Measurements from ENCODE around the gene LAMA3.
A peak's percentile ranks its signal among the peaks of the same experiment; 100 is the strongest.

LAMA3 gene

DNA sequence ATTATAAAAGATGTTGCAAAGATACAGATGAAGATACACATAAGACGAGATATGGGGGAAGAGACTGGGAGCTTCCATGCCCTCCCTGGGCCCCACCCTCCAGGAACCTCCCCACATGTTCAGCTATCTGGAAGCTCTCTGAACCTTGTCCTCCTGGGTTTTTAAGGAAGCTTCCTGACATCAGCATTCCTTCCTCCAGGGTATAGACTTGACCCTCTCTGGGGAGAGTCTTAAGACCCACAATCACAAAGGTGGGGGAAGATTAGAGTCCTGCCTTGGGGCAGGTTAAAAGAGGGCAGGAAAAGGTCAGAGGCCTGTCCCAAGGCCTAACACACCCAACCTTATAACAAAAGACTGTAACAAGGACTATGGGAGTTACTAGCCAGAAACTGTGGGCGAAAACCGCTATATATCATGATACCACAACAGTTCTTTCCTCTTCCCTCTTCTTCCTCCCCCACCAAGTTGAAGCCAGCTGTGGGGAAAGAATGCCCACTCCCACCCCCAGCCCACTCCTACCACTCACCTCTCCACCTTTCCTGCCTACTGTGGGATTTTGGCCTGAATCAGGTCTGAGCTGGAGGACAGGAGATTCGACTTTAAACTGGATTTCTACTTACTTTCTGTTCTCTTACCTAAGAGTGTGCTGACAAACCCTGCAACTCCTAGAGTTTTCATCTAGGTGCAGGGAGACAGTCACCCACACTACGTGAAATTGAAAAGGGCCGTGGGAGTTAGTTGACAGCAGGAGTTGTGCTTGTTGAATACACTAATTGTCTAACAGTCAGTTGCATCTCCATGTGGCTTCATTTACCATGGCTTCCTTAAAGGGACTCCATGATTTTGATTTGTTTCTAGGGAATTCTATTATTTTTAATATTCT is 105.0 kb downstream of the LAMA3 start:
- no peak for DNase-seq

DNA sequence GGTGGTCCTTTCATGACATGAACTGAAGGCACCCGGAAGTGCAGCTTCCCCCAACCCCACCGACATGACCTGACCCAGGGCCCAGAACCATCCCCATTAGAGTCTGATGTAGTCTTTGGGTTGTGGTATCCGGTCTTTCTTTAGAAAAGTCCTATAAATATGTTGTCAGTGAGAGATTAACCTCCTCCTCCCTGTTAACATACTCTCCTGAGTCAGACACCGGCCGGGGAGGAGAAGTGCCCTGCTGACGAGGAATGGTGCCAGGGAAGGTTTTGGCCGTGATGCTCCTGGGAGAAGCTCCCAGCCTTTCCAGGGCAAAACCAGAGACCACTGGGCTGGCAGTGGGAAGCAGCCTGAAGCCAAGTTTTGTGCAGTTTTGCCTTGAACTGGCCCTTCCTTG is 109.0 kb downstream of the LAMA3 start:
- DNase-seq, result no peak

DNA sequence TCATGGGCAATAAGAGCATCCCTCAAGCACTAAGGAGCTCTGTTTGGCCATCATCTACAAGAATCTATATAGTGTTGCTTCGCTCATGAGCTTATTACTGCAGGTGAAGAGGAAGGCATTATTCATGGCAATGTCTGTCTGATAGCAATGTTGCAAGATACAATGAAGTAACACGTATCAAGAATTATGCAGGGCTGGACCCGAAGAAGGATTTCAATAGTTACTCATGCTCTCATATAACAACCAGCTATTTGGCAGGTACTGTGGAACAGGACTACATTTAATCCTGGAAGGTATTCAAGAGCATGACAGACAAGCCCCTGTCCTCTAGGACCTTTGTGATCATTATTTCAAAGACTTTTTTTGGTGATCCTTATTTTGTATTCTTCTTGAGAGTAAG is 109.6 kb downstream of the LAMA3 start:
- DNase-seq, result no peak

GRCh38 chr18:23799540-23799939 is 110.3 kb downstream of the LAMA3 start:
- no peak for DNase-seq

DNA sequence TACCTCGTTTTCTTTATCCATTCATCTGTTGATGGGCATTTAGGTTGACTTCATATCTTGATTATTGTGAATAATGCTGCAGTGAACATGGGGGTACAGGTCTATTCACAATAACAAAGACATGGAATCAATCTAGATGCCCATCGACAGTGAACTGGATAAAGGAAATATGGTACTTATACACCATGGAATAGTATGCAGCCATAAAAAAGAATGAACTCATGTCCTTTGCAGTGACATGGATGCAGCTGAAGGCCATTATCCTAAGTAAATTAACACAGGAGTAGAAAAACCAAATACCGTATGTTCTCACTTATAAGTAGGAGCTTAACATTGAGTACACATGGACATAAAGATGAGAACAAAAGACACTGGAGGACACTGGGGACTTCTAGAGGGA is 111.6 kb downstream of the LAMA3 start:
- DNase-seq, result no peak

DNA sequence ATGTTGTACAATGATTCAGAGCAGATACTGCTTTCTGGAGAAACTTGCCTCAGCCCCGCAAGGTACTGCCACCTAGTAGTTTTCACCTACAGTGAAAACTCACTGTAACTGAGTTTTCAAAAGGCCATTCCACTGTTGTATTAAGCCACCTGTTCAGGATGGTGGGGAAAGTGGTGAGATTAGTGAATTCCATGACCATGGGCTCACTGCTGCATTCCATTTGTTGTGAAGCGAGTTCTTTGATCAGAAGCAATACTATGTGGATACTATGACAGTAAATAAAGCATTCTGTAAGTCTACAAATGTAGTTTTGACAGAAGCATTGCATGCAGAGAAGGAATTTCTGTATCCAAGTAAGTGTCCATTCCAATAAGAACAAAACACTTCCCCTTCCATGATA is 113.6 kb downstream of the LAMA3 start:
- DNase-seq, result no peak

DNA sequence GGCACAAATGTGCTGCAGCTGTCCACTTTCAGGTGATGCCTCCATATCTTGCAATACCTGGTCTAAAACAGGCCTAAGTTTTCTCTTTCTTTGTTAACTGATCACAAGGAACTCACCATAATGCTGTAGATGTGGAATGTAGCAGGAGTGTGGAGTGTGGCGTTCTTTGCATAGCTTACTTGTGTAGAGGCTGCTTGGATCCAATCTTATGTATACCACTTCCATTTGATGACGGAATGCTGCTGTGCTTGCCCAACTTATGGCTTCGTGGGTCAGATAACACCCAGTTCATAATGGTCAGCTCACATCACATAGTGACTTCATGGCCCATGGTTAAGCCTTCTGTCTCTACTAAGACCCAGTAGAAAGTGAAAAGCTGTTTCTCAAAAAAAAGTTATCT is 114.5 kb downstream of the LAMA3 start:
- no peak for DNase-seq

DNA sequence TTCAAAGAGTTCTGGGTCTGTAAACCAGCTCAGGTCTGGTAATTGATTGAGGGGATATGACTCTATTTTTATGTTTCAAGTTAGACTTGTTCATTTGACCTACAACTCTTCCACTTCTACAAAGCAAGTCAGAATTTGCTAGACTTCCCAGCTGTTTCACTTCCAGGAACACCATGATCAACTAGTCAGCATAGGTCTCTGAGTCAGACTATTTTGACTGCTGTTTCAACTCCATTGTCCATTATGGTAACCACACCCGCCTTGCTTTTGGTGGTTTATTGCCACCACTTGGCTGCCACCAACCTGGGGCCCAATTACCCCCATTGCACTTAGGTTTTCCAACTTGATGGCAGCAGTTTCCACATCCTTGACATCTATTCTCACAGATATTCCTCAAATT is 116.6 kb downstream of the LAMA3 start:
- no peak for DNase-seq

- no peak for DNase-seq
Observed at GRCh38 chr18:23809415-23809814, 120.2 kb downstream of the LAMA3 start.

GRCh38 chr18:23810396-23810795 is 121.1 kb downstream of the LAMA3 start:
- peak; percentile 11 for DNase-seq

DNA sequence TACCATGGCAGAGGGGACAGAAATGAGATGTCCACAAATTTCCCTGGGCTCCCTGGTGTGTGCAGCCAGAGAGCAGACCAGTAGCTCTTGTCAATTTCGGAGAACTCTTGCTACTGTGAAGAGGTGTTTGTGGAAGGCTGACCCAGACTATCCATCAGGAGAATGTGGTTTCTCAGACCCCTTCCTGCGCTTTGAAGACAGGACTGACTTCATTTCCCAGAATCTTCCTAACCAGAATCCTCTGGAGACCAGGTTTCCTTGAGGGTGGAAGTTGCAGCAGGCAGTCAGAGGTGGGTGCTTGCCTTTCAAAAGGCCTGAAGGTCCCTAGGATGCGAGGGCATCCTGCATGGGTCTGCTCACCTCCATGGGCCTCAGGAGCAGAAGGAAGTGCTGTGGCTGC is 121.9 kb downstream of the LAMA3 start:
- DNase-seq, result no peak

DNA sequence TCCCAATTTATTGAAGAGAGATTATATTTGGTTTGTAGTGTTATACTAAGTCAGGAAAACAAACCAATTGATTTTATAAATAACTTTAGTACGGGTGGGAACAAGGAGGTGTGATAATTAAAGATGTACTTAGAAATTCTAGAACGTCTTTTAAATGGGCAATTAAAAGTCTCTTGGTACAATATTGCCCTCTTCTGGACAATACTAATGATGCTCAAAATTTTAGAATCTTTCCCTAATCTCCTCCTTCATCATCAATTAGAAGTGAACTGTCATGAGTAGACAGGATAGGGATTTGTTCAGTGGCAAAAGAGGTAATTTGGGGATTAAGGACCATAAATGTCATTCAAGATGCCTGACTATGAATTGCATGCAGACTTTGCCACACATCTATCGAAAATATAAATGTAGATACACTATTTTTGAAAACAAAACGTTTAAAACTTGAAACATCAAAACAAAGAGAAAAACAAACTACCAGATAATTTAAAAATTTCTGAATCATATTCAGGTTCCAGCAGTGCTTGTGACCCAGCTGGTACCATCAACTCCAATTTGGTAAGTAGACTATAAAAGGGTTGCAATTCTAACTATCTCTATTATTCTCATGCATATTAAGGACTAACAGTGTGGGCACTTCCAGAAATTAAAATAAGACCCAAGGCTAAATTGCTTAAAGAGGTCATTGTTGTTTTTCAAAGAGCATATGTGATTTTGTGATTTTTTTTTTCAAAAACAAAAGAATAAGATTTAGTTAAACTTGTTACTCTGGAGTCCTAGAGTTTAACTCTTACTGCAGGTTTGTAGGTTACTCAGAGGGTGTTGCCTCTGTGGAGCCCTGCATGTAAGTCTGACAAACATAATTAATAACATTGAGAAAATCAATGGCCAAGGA is 123.5 kb downstream of the LAMA3 start:
- DNase-seq, result no peak

- DNase-seq, result no peak
Observed at GRCh38 chr18:23814991-23815614, 125.8 kb downstream of the LAMA3 start.

DNA sequence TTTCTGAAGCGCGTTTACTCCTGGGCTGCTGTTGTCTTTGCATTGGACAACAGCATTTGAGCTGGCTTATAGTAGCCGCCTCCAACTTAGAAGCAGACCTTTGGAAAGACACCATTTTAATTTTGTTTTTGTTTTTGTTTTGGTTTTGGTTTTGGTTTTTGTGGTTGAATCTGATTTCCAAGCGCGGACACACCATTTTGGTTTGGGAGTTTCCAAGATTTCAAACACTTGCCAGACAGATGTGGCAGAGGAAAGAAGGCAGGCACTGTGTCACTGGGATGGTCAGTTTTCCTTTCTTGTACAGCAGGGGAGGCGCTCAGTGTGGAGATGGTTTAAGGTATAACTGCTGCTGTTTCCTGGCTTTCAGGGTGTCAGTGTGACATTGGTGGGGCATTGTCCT is 126.8 kb downstream of the LAMA3 start:
- DNase-seq, result no peak

DNA sequence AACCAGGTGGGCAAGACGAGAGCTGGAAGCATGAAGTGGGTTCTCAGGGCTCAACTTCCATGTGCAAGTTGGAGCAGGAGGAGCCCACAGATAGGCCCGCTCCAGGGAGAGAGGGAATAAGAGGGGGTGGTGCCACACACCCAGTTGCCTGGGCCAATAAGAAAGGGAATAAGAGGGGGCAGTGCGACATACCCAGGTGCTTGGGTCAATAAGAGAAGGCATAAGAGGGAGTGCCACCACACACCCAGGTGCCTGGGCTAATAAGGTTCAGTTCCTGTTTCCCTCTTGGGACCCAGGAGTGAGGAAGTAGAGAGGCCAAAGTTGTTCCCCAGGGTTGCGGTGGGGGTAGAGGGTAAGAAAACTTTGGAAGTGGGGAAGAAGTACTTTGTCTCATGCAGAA is 127.5 kb downstream of the LAMA3 start:
- DNase-seq, result no peak

GRCh38 chr18:23819001-23819400 is 129.7 kb downstream of the LAMA3 start:
- no peak for DNase-seq

- DNase-seq, result no peak
Observed at GRCh38 chr18:23822590-23823385, 133.5 kb downstream of the LAMA3 start.

- no peak for DNase-seq
Observed at GRCh38 chr18:23824240-23824639, 135.0 kb downstream of the LAMA3 start.

DNA sequence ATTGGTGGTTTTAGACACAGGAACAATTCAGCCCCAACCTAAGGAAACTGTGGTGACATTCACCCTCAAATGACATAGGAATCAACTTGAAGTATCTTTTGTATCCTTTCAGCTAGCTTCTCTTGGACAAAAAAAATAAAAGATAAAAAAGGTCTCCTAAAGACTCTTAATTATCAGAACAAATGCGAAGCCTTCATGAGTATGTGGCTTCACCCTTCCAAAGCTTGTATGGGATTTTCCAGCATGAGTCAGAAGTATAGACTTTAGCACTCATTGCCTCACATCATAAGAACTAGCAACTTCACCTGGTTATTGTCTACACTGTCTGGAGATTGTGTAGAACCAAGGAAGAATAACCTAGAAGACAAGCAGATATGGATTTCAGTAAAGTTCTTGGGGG is 135.4 kb downstream of the LAMA3 start:
- DNase-seq, result no peak

DNA sequence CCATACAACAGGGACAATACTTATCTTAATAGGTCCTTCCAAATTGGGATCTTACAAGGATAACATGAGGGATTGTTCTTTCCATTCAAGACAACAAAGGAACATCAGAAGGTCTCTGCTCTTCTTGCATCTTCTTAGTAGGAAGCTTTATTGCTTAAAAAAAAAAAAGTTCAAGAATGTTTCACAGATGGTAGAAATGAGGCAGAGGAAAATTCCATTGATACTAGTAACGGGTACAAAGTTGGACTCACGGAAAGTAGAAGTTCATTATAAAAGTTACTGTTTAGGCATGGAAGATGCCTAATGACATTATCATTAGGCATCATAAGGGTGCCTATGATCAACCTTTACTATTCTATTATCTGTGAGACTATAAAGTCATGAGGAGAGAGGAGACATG is 136.2 kb downstream of the LAMA3 start:
- no peak for DNase-seq

DNA sequence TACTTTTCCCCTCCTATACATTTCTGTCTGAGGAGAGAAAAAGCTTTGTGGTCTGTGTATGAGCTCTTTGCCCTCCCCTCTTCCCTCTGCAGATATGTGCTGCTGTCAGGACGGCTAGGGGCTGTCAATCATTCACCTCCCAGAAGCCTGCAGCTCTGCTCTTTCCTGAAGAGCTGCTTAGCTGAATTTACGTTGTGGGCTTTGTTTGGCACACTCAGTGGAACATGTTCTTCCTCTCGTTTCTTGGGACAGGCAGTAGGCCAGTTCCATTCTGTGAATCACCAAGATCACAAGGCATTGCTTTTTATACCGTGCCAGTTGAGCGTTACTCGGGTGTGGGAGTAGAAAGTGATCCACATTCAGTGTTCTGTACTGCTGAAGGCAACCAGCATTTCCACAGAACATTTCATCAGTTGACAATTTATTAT is 136.7 kb downstream of the LAMA3 start:
- DNase-seq, result no peak

- DNase-seq, result no peak
Observed at GRCh38 chr18:23826850-23827620, 137.8 kb downstream of the LAMA3 start.

Data from stimulated activated CD4-positive, alpha-beta T cell treated with anti-CD3 and anti-CD28 coated beads, Interleukin-4, amount 100 ng/mL, for 1 hour (primary cell).